Epithelial cell of umbilical artery (primary cell): Measurements from ENCODE around the gene CXorf65. TPM values are rescaled to one million over a fixed set of nuclear protein-coding genes. Genes with fewer than 3 reads are reported as not detected.

Experiments
- total RNA-seq: library from RNA; depleted of rRNA; stranded (reverse); fragments of >200 nt; gene quantifications from 2 replicates; pipeline ENCODE4 v1.2.3, GENCODE V29; 2014

CXorf65 gene
- not detected in 2 replicates for total RNA-seq

GRCh38 chrX:71106427-71106826 is at the start of gene CXorf65:
Gene CXorf65 (minus strand): TSS chrX:71106740. CDS start chrX:71106556, 184 bp downstream.

DNA sequence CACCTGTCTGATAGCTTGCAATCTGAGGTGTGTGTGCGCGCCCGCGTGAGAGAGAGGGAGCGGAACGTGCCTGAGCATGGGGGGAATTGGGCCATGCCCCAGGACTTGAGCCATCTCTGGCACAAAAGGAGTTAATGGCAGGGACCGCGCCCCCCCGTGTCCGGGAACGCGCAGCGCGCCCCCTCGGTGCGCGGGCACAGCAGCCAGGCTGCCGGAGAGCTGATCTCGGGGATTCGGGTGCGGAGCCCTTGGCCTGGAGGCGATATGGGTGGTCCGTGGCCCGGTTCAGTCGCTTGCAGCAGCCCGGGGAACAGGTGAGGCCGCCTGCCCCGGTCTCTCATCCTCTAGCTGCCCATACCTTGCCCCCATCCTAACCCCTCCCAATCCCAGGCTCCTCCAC is 38.1 kb upstream of the CXorf65 start, which contains the start of gene NLGN3:
Gene NLGN3 (plus strand): TSS at position 191 of the 400 bp plus-strand sequence. CDS start 2,909 bp downstream, outside the sequence.

DNA sequence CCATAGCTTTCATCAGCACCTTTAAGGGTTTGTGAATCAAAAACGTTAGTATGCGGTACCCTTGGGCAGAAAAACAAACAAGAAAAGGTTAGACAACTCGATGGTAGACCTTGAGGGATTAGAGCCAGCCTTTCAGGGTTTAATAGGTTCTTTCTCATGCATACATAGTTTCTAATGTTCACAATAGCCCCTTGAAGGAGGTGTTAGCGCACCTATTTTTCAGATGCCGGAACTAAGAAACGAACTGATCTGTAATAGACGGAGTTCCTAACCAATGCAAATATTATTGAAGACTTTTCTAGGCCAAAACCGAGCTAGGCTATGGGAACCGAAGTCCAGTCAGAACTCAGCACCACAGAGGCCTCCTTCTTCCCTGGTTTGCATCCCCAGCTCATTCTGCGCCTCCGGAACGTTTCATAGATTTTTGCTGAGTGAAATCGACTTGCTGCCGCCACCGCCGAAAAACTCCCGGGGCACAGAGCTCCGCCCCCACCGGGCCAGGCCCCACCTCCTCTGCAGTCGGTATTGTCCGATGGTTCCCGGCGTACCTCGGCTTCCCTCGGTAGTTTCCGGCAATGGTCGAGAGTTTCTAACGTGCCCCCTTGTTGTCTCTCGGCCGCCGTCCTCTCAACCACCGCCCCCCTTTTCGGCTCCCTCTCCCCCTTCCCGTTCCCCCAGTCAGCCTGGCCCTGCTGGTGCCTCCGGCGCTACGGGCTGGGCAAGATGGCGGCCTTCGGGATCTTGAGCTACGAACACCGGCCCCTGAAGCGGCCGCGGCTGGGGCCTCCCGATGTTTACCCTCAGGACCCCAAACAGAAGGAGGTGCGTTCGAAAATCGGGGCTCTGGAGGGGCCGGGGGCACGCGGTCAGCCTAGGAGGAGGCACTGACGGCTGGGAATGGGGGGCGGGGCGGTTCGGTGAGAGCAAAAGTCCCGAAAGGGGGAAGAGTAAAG is 11.8 kb upstream of the CXorf65 start, which contains the start of gene MED12:
Gene MED12 (plus strand): TSS at position 565 of the 953 bp plus-strand sequence. CDS start 159 bp downstream, at position 724.

GRCh38 chrX:71111141-71111843 is 4.8 kb upstream of the CXorf65 start, which contains the start of gene IL2RG:
Gene IL2RG (minus strand): TSS chrX:71111577. CDS start chrX:71111539, 38 bp downstream.

GRCh38 chrX:71095555-71095980 is 11.0 kb downstream of the CXorf65 start, which contains the start of gene FOXO4:
Gene FOXO4 (plus strand): TSS chrX:71095851. CDS start chrX:71096529, 678 bp downstream.

DNA sequence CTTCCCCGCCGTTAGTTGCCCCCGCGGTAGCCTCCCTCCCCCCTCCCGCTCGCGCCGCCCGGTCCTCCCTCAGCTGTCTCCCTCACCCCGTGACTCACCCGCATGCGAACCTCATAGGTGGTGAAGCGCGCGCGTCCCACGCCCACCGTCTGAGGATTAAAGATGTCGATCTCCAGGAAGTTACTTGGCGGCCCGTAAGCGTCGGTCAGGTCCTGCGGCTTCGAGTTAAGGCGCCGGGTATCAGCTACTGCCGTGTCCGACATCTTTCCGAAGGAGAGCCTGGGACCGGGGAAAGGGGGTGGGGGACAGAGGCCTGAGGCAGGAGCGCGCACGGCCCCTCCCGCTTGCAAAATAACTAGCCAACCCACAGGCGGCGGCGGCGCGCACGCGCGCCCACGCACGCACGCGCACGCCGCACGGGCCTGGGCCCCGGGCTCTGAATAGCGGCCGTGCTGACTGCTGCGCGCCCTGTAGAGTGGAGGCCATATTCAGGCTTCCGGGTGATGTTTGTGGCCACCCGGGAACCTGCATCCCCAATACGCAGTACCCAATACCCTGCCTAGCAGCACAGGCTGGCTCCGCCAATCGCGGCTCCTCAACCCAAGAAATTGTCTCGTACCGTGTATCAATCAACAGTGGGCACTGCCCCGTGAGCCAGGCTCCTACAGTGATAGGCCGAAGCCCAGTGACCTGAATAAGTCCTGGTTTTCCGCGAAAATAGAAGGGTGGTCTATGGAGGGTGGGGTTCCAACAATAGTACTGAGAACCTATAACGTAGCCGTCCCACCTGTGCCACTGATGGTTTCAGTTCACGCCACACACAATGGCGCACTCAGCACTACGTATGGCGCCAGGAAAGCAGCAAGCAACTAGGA is 38.3 kb downstream of the CXorf65 start, which contains the start of gene SNX12:
Gene SNX12 (minus strand): TSS at position 291 of the 875 bp plus-strand sequence. CDS start 28 bp downstream, at position 263.

Other genes with a start within 250 kb of the CXorf65 start
- not detected in 2 replicates for gene TEX11, start 198.0 kb downstream of the CXorf65 start, total RNA-seq
- gene SLC7A3, start 175.6 kb downstream of the CXorf65 start, total RNA-seq, result not detected in 2 replicates
- gene SNX12, start 38.4 kb downstream of the CXorf65 start, total RNA-seq, result 54.6 and 69.8 TPM in 2 replicates
- 3.6 and 4.5 TPM in 2 replicates for gene FOXO4, start 10.9 kb downstream of the CXorf65 start, total RNA-seq
- not detected in 2 replicates for gene IL2RG, start 4.8 kb upstream of the CXorf65 start, total RNA-seq
- gene MED12, start 11.9 kb upstream of the CXorf65 start, total RNA-seq, result 12.0 and 12.2 TPM in 2 replicates
- 0.15 TPM in 1 of 2 replicates, not detected in the other for gene NLGN3, start 38.1 kb upstream of the CXorf65 start, total RNA-seq
- gene GJB1, start 116.5 kb upstream of the CXorf65 start, total RNA-seq, result not detected in 2 replicates
- gene ZMYM3, start 147.4 kb upstream of the CXorf65 start, total RNA-seq, result 7.6 and 10.7 TPM in 2 replicates
- gene NONO, start 176.9 kb upstream of the CXorf65 start, total RNA-seq, result 401 and 476 TPM in 2 replicates
- 0.32 and 2.0 TPM in 2 replicates for gene ITGB1BP2, start 195.0 kb upstream of the CXorf65 start, total RNA-seq